A549 (cell line): ENCODE measurements around the gene PFAS. TPM values are rescaled to one million over a fixed set of nuclear protein-coding genes. Genes with fewer than 3 reads are reported as not detected.

Source experiments
- ATAC-seq, 2 experiments: fragments of 200-7000 bp in 1 of 2; fragments of >200 bp in 1 of 2; cut with Nextera tagmentation in 1 of 2; cut with Tn5 transposase in 1 of 2; 3 replicates each; pipeline versions ENCODE4 v1.8.0 to v1.9.1; 2018 to 2020; ENCODE audit warnings: mild to moderate bottlenecking in 1 of 2, moderate library complexity in 1 of 2
- CTCF ChIA-PET: fragments of 300-600 bp; sonication (Branson Sonifier 250); formaldehyde crosslinking; extraction: SDS; loops from one replicate; lab custom pipeline; 2021; ENCODE audit warnings: antibody characterized with exemption, inconsistent platforms; lab: Yijun Ruan, JAX
- POLR2A ChIA-PET: fragments of 350-600 bp; formaldehyde crosslinking; extraction: SDS; loops from one replicate; lab custom pipeline; 2021; ENCODE audit warnings: antibody characterized with exemption, inconsistent platforms; lab: Yijun Ruan, JAX
- DNase-seq, 2 experiments: peaks; one replicate each; pipeline versions ENCODE4 v3.0.0 to v3.0.0-alpha.2; 2011 to 2016; ENCODE audit warnings: low read depth in 1 of 2, low spot score in 1 of 2
- FAIRE-seq: peaks from 2 replicates; lab custom pipeline; 2011; peaks lifted over from hg19 to GRCh38; lab: Jason Lieb, UNC
- H3K27ac ChIP-seq, 2 experiments: fragments of >200 bp; sonication (Bioruptor Twin); formaldehyde crosslinking; 3 replicates each; pipeline ENCODE4 v1.5.1; 2016 to 2017
- H3K4me1 ChIP-seq: fragments of >200 bp; sonication (Bioruptor Twin); formaldehyde crosslinking; 3 replicates; pipeline ENCODE4 v1.6.1; 2016
- H3K4me2 ChIP-seq: fragments of >200 bp; sonication (Bioruptor Twin); formaldehyde crosslinking; 3 replicates; pipeline ENCODE4 v1.6.1; 2016
- H3K4me3 ChIP-seq: fragments of >200 bp; sonication (Bioruptor Twin); formaldehyde crosslinking; 3 replicates; pipeline ENCODE4 v1.5.1; 2016
- H3K9me3 ChIP-seq: fragments of >200 bp; sonication (Bioruptor Twin); formaldehyde crosslinking; 3 replicates; pipeline ENCODE4 v1.6.1; 2016
- CBX2 ChIP-seq: fragments of 200-600 bp; sonication (generic); IDR thresholded peaks from 2 replicates; pipeline ENCODE4 v1.6.1; 2016; ENCODE audit warnings: low read depth, mild to moderate bottlenecking, borderline replicate concordance
- EHF ChIP-seq: fragments of 250-450 bp; sonication (Bioruptor Pico); IDR thresholded peaks from 2 replicates; pipeline ENCODE4 v1.5.0; 2020; ENCODE audit warnings: mild to moderate bottlenecking
- ESRRA ChIP-seq: fragments of 150-350 bp; IDR thresholded peaks from 2 replicates; pipeline ENCODE4 v1.6.1; 2014; ENCODE audit warnings: mild to moderate bottlenecking, low read length, borderline replicate concordance
- HEYL ChIP-seq: fragments of 250-450 bp; sonication (Bioruptor Pico); IDR thresholded peaks from 2 replicates; pipeline ENCODE4 v1.8.0; 2021; ENCODE audit warnings: mild to moderate bottlenecking, moderate library complexity
- HOXA7 ChIP-seq: fragments of 250-450 bp; sonication (Bioruptor Pico); IDR thresholded peaks from 2 replicates; pipeline ENCODE4 v1.5.0; 2020; ENCODE audit warnings: mild to moderate bottlenecking, moderate library complexity
- PHF8 ChIP-seq: fragments of 200-600 bp; sonication (generic); IDR thresholded peaks from 2 replicates; pipeline ENCODE4 v1.6.1; 2016; ENCODE audit warnings: low read depth, mild to moderate bottlenecking, antibody characterized with exemption, moderate library complexity, borderline replicate concordance
- RCOR1 ChIP-seq: fragments of 150-350 bp; IDR thresholded peaks from 2 replicates; pipeline ENCODE4 v1.6.1; 2014; ENCODE audit warnings: antibody characterized with exemption, low read length, low read depth
- RFX5 ChIP-seq: fragments of 450-650 bp; IDR thresholded peaks from 2 replicates; pipeline ENCODE4 v1.7.1; 2014; ENCODE audit warnings: antibody characterized with exemption, mild to moderate bottlenecking, moderate library complexity
- RNF2 ChIP-seq: fragments of 200-600 bp; sonication (generic); IDR thresholded peaks from 2 replicates; pipeline ENCODE4 v1.6.1; 2016; ENCODE audit warnings: low read depth, mild to moderate bottlenecking, antibody characterized with exemption, moderate library complexity, borderline replicate concordance
- SMC3 ChIP-seq: fragments of >200 bp; sonication (Bioruptor Twin); formaldehyde crosslinking; IDR thresholded peaks from 3 replicates; pipeline ENCODE4 v1.6.1; 2018; ENCODE audit warnings: inconsistent platforms
- ZC3H11A ChIP-seq: fragments of 450-650 bp; IDR thresholded peaks from 2 replicates; pipeline ENCODE4 v1.6.1; 2014; ENCODE audit warnings: antibody characterized with exemption, mild to moderate bottlenecking
- WGBS: methylation state at CpG from one replicate; pipeline ENCODE4 v1.1.6; 2017; ENCODE audit errors: missing lambda C conversion rate; 5-methylcytosine and 5-hydroxymethylcytosine counted together
- polyA plus RNA-seq, 4 experiments: library from polyadenylated mRNA; depleted of rRNA in 3 of 4; stranded (reverse); fragments of >200 nt; fragmentation: RNase III in 1 of 4; extraction: RNeasy Plus Mini Kit Qiagen cat#74134 plus additional on column Dnase treatment in 1 of 4; gene quantifications; 2 replicates in 3 of 4; 3 replicates in 1 of 4; pipeline ENCODE4 v1.2.3, GENCODE V29; 2011 to 2017
- TF ChIP-seq, protein P1 (sequence below): fragments of 150-350 bp; IDR thresholded peaks from 2 replicates; pipeline ENCODE4 v1.6.1; 2014; ENCODE audit warnings: low read depth, mild to moderate bottlenecking, low read length
- TF ChIP-seq, protein P2 (sequence below): fragments of 200-600 bp; sonication (generic); IDR thresholded peaks from 2 replicates; pipeline ENCODE4 v1.6.1; 2016; ENCODE audit warnings: antibody characterized with exemption, mild to moderate bottlenecking, moderate library complexity
- TF ChIP-seq, protein P3 (sequence below): fragments of >200 bp; sonication (Bioruptor Twin); formaldehyde crosslinking; IDR thresholded peaks from 2 replicates; pipeline ENCODE4 v1.6.1; 2016
- TF ChIP-seq, protein P4 (sequence below): IDR thresholded peaks from 2 replicates; pipeline ENCODE4 v1.6.1; 2012

The PFAS gene
- polyA plus RNA-seq, 2 of the 4 experiments (the other 2 are of a cell fraction): 51.9 to 58.2 TPM

DNA sequence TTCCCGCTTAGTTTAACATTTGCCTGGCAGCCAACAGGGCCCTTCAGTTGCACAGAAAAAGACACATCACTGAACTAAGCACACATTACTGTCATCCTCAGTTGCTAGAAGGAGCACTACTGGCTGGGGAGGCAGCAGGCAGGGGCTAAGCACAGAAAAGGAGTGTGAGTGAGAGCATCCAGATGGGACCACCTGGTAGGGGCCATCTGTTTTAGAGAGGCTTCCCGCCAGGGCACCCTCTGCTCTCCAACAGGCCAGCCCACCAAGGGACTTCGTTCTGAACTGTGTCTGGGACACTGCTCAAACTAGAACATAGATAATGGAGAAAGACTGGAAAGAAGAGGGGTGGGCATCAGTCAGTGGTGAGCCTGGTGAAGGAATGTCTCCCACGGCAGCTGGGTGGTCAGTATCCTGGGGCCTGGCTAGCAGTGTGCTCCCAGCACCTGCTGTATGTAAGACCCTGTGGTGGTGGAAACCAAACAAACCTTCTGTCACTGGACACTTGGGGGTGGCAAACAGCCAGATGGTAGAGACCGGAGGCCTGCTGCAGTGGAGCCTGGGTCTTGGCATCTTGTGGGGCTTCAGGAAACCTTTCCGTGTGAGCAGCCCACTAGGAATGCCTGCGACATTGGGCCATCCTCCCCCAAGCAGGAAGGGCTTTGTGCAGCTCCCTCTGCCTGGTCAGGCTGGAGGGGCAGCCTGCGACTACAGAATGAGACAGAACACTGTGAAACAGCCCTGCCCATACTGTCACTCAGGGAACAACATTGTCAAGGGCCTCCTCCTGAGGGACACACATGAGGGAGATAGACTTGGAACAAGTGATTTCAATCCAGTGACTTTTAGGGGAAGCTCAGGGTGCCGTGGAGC is 26.6 kb downstream of the PFAS start:
- TF ChIP-seq RNF2 (no peak), ZC3H11A (no peak), ESRRA (no peak)
- H3K9me3 ChIP-seq: no peaks in the 10 kb centered on the region
- 85% methylated on average over 9 of the region's 9 CpGs for WGBS
- H3K4me2 ChIP-seq: no peak overlapping the region
- ChIA-PET POLR2A (interaction anchor here (1.2 to 2.1 kb wide), 2 partner anchors 11 to 13 kb away, joined by 6 to 8 read pairs; partner anchors contain the start of gene RANGRF), CTCF (interaction anchor here (0.6 to 2.6 kb wide), 4 partner anchors 10 to 202 kb away, joined by 3 to 11 read pairs (median 6); no protein-coding TSS in a partner anchor)
- ATAC-seq (peak in 1 of 2 experiments; percentile 28; a peak in 2 of 6 replicates), FAIRE-seq (no peak), DNase-seq (no peak)
- no peak overlapping the region for H3K4me3 ChIP-seq
- no peaks in the 10 kb centered on the region for H3K4me1 ChIP-seq
- no peak overlapping the region for H3K27ac ChIP-seq

DNA sequence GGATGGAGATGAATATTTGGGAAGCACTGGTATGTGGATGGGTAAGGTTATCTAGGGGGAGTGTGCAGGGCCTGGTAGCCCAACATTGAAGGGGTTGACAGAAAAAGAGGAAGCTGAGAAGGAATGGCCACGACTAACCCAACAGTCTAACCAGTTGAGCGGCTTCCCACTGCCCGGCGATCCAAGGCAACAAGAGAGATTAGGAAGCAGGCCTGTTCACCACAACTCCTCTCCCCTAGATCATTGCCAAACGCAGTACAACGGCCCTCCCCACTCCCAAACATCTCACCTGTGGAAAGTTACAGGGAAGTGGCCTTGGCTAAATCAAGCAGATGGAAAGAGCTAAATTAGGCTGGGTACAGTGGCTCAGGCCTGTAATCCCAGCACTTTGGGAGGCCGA is 28.2 kb downstream of the PFAS start:
- CTCF ChIA-PET: interaction anchor here (1.7 to 2.6 kb wide), 2 partner anchors 23 to 217 kb away, joined by 3 to 11 read pairs; no protein-coding TSS in a partner anchor
- TF ChIP-seq HEYL (CRISPR knock-in tag) (no peak), RFX5 (no peak), HOXA7 (CRISPR knock-in tag) (no peak), EHF (no peak), SMC3 (no peak), RCOR1 (no peak), PHF8 (no peak), CBX2 (no peak)
- TF ChIP-seq, protein P1, sequence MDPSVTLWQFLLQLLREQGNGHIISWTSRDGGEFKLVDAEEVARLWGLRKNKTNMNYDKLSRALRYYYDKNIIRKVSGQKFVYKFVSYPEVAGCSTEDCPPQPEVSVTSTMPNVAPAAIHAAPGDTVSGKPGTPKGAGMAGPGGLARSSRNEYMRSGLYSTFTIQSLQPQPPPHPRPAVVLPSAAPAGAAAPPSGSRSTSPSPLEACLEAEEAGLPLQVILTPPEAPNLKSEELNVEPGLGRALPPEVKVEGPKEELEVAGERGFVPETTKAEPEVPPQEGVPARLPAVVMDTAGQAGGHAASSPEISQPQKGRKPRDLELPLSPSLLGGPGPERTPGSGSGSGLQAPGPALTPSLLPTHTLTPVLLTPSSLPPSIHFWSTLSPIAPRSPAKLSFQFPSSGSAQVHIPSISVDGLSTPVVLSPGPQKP: no peak
- TF ChIP-seq, protein P2, sequence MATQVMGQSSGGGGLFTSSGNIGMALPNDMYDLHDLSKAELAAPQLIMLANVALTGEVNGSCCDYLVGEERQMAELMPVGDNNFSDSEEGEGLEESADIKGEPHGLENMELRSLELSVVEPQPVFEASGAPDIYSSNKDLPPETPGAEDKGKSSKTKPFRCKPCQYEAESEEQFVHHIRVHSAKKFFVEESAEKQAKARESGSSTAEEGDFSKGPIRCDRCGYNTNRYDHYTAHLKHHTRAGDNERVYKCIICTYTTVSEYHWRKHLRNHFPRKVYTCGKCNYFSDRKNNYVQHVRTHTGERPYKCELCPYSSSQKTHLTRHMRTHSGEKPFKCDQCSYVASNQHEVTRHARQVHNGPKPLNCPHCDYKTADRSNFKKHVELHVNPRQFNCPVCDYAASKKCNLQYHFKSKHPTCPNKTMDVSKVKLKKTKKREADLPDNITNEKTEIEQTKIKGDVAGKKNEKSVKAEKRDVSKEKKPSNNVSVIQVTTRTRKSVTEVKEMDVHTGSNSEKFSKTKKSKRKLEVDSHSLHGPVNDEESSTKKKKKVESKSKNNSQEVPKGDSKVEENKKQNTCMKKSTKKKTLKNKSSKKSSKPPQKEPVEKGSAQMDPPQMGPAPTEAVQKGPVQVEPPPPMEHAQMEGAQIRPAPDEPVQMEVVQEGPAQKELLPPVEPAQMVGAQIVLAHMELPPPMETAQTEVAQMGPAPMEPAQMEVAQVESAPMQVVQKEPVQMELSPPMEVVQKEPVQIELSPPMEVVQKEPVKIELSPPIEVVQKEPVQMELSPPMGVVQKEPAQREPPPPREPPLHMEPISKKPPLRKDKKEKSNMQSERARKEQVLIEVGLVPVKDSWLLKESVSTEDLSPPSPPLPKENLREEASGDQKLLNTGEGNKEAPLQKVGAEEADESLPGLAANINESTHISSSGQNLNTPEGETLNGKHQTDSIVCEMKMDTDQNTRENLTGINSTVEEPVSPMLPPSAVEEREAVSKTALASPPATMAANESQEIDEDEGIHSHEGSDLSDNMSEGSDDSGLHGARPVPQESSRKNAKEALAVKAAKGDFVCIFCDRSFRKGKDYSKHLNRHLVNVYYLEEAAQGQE: no peak
- TF ChIP-seq, protein P3, sequence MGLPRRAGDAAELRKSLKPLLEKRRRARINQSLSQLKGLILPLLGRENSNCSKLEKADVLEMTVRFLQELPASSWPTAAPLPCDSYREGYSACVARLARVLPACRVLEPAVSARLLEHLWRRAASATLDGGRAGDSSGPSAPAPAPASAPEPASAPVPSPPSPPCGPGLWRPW: no peak
- TF ChIP-seq, protein P4, sequence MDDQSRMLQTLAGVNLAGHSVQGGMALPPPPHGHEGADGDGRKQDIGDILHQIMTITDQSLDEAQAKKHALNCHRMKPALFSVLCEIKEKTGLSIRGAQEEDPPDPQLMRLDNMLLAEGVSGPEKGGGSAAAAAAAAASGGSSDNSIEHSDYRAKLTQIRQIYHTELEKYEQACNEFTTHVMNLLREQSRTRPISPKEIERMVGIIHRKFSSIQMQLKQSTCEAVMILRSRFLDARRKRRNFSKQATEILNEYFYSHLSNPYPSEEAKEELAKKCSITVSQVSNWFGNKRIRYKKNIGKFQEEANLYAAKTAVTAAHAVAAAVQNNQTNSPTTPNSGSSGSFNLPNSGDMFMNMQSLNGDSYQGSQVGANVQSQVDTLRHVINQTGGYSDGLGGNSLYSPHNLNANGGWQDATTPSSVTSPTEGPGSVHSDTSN: no peak
- Histone ChIP-seq H3K4me1 (no peaks in the 10 kb centered on the region), H3K27ac (no peak overlapping the region), H3K9me3 (no peaks in the 10 kb centered on the region), H3K4me2 (no peak overlapping the region), H3K4me3 (no peak overlapping the region)
- WGBS: 94% methylated on average over 7 of the region's 7 CpGs
- POLR2A ChIA-PET: interaction anchor here (1.0 to 1.9 kb wide), 3 partner anchors 11 to 29 kb away, joined by 3 to 9 read pairs (median 3); partner anchors contain the start of genes PFAS, RANGRF and SLC25A35
- FAIRE-seq (no peak), ATAC-seq (no peak), DNase-seq (no peak)
